ENCODE results near the gene UTS2R.

- TF ChIP-seq CTCF (conservative IDR thresholded peaks at IDR 0.05; ENCODE audit: low read length) (no peak), EZH2phosphoT487 (IDR thresholded peaks at IDR 0.05; ENCODE audit: borderline replicate concordance) (no peak)
These were observed at the start of gene UTS2R for GRCh38 chr17:82371333-82372248.

Data from Loucy (cell line).